OCI-M2 (cell line): ENCODE results near the gene PEX11G.
A peak's percentile ranks its signal among the peaks of the same experiment; 100 is the strongest.

ENCODE experiments used
- DNase-seq: peaks from one replicate; lab custom pipeline; 2025; ENCODE audit not compliant: unreplicated experiment; lab: John Stamatoyannopoulos, UW

PEX11G gene

DNA sequence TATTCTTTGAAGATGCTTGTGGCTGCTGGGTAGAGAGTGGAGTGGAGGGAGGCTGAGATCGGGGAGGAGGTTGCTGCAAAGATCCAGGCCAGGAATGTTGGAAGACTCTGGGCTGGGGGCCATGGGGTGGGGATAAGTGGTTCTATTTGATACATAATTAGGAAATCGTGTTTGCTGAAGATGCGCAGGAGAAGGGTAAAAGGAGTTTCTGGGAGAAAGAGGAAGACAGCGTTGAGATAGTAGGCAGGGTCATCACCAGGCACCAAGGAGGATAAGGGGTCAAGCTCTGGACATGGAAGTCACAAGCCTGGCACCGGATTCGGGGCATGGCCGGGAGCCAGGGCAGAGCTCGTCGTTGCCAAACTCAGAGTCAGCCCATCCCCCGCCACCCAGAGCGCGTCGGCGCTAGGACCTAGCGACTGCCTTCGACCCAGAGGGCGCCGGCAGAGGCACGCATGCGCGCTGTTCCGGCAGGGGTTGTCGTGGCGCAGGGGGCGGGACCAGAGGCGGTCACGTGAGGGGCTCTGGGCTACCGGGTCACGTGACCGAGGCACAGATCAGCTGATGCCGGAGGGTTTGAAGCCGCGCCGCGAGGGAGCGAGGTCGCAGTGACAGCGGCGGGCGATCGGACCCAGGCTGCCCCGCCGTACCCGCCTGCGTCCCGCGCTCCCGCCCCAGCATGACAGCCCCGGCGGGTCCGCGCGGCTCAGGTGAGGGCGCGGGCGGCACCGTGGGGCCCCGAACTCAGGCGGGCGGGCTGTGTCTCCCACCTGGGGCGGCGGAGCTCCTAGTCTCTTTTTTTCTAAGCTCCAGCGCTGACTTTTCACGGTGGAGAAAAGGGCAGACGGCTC, 33.5 kb upstream of the PEX11G start, which contains the start of gene MCOLN1:
TSS of gene MCOLN1 (plus strand) at position 553 of the 851 bp plus-strand sequence. CDS start at position 680, 127 bp downstream.
- DNase-seq: peak; percentile 82

- DNase-seq: no peak
Measured at GRCh38 chr19:7521551-7522071, 32.8 kb upstream of the PEX11G start.

GRCh38 chr19:7520131-7521051, 31.6 kb upstream of the PEX11G start:
- no peak for DNase-seq

- no peak for DNase-seq
Measured at GRCh38 chr19:7519361-7520130, 30.7 kb upstream of the PEX11G start.

- no peak for DNase-seq
Measured at GRCh38 chr19:7516878-7517277, 28.0 kb upstream of the PEX11G start.

DNA sequence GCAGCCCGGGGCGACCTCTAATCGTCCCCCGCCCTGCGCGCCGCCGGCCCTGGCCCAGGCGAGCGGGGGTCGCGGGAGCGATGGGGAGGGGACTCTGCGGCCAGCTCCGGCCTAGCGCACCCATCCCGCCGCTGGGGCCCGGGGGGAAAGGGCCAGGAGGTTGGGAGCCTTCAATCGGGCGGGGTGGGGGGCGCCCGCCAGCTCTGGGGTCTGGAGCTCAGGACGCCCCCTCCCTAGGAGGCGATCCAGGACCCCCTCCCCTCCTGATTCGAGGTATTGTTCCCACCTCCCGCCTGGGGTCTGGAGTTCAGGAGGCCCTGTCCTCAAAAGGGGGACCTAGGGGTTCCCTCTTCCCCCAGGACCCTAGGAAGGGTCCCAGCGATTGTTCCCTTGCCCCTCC, 27.5 kb upstream of the PEX11G start:
- DNase-seq: no peak

DNA sequence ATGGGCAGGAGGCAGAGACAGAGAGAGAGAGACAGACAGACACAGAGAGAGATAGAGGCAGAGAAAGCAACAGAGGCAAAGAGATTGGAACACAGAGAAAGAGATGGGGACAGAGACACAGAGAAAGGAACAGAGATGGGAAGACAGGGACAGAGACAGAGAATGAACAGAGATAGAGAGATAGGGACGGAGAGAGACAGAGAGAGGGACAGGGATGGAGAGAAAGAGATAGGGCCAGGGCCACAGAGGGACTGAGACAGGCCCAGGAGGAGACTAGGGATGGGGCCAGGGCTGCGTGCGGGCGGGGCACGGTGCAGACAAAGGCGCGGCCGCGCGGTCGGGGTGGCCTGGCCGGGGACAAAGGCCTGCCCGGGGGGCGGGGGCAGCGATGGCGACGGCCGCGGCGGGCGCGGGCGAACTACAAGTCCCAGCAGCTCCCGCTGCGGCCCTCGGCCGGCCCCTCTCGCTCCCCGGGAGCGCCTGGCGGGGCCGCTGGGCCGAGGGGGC, 26.9 kb upstream of the PEX11G start, which contains the start of gene ZNF358:
TSS of gene ZNF358 (plus strand) at position 459 of the 507 bp plus-strand sequence. CDS start 3,140 bp downstream, outside the sequence.
- DNase-seq: no peak

- DNase-seq: no peak
Measured at GRCh38 chr19:7515110-7515644, 26.3 kb upstream of the PEX11G start.

GRCh38 chr19:7513809-7514642, 25.2 kb upstream of the PEX11G start:
- no peak for DNase-seq

DNA sequence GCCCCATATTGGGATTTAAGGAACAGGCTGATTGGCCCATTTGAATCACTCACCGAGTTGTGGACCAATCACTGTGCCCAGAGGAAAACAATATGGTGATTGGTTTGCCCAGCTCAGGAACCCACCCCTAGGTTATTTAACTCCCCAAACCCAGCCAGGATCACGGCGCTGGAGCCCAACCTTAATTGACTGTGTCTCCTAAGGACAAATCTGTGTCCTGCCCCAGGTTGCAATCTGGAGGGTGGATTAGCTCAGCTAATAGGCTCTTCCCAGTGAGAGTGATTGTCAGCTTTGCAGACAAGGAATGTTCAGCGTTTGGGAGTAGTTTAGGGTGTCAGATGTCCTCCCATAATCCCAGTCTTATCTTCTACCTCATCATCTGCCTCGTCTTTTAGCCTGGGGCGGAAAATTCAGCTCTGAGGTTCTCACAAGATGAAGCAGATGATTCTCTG, 23.6 kb upstream of the PEX11G start:
- no peak for DNase-seq

- DNase-seq: no peak
Measured at GRCh38 chr19:7509625-7510024, 20.8 kb upstream of the PEX11G start.

DNA sequence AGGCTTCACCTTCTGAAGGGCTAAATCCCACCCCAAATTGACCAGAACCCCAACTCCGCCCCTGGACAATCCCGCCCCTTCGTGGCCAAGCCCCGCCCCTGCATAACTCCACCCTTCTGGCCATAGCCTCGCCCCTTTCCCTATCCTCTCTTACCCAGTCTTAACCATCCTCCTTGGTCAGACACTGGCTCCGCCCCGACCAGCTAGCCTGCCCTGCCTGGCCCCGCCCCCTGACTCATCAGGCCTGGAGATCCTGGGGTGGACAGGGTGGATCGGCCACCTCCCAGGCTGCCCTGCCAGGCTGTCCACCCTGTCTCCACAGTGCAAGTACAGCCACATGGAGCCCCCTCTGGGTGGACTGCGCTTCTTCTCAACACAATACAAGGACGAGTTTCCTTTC, 19.0 kb upstream of the PEX11G start:
- no peak for DNase-seq

GRCh38 chr19:7506385-7507328, 17.8 kb upstream of the PEX11G start:
- DNase-seq: no peak

DNA sequence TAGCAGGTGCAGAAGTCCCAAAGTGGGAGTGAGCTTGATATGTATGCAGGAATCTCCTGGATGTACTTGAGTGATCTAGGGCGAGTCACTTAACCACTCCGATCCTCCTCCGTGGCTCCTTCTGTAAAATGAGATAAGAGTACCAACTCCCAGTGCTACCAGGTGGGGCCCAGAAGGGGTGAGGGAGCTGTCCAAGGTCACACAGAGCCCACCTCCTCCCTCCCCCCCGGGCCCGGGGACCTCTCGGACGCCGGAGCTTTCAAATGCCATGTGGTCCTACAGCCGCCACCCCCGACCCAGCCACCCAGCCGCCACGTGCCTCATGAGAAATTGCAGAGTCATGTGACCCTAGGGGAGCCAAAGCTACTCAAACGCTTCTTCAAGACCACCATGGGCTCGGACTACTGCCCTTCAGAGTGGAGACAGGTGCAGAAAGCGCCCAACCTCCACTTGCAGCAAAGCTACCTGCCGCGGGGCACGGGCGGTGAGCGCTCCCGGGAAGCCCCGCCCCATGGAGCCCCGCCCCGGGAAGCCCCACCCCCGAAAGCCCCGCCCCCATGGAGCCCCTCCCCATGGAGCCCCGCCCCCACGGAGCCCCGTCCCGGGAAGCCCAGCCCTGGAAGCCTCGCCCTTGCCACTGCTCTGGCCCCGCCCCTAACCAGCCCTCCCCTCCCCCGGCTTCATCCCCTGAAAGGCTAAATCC, 17.0 kb upstream of the PEX11G start:
- DNase-seq: no peak

- DNase-seq: no peak
Measured at GRCh38 chr19:7505288-7505681, 16.4 kb upstream of the PEX11G start.

DNA sequence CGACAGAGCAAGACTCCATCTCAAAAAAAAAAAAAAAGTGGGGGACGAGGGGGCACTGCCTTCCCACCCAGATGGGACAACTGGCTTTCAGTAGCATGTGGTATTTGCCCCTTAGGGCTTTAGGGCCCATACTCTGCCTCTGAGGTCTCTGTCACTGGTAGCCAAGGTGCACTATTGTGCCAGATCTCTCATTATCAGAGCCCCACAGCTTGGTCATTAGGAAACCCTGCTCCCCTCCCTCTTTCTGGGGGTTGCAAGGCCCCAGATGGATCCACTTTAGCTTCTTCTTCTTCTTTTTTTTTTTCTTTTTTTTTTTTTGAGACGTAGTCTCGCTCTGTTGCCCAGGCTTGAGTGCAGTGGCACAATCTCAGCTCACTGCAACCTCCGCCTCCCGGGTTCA, 15.8 kb upstream of the PEX11G start:
- no peak for DNase-seq

GRCh38 chr19:7502552-7502951, 13.7 kb upstream of the PEX11G start:
- DNase-seq: no peak
